IMR-90 (cell line): ENCODE data around the gene CACNA2D3. TPM values are rescaled to one million over a fixed set of nuclear protein-coding genes. Genes with fewer than 3 reads are reported as not detected.

Source experiments
- ATAC-seq: fragments of 200-7000 bp; cut with Tn5 transposase; 2 replicates; pipeline ENCODE4 v1.9.1; 2020; ENCODE audit warnings: low read depth, mild to moderate bottlenecking, moderate library complexity
- BruUV-seq: library from RNA; stranded (reverse); fragments of 400-500 nt; replicated peaks from 2 replicates; lab custom pipeline; 2021; lab: Mats Ljungman, UMichigan
- CTCF ChIA-PET: fragments of 300-600 bp; formaldehyde crosslinking; extraction: SDS; loops from one replicate; lab custom pipeline; 2021; ENCODE audit warnings: antibody characterized with exemption; lab: Yijun Ruan, JAX
- POLR2A ChIA-PET: fragments of 300-600 bp; sonication (Branson Sonifier 250); formaldehyde crosslinking; loops from one replicate; lab custom pipeline; 2022; ENCODE audit warnings: antibody characterized with exemption; ENCODE audit not compliant: unreplicated experiment; lab: Charles Lee
- DNase-seq: peaks from one replicate; pipeline ENCODE4 v3.0.0; 2013
- H2AFZ ChIP-seq: replicated peaks from 2 replicates; pipeline ENCODE3; 2013; ENCODE audit warnings: low read length, mild to moderate bottlenecking; ENCODE audit not compliant: poor library complexity
- H2AK5ac ChIP-seq: 2 replicates; pipeline ENCODE4 v1.6.1; 2013; ENCODE audit warnings: low read depth, low read length, inconsistent platforms
- H2AK9ac ChIP-seq: replicated peaks from 2 replicates; pipeline ENCODE3; 2013; ENCODE audit warnings: mild to moderate bottlenecking, low read depth, low read length, moderate library complexity; ENCODE audit not compliant: poor library complexity
- H2BK120ac ChIP-seq: 2 replicates; pipeline ENCODE4 v1.6.1; 2013; ENCODE audit warnings: low read depth, low read length, inconsistent platforms
- H2BK15ac ChIP-seq: 3 replicates; pipeline ENCODE4 v1.6.1; 2013; ENCODE audit warnings: low read depth, low read length, inconsistent platforms
- H2BK20ac ChIP-seq: 2 replicates; pipeline ENCODE4 v1.6.1; 2013; ENCODE audit warnings: low read depth, mild to moderate bottlenecking, inconsistent platforms, low read length, moderate library complexity
- H2BK5ac ChIP-seq: 2 replicates; pipeline ENCODE4 v1.6.1; 2013; ENCODE audit warnings: mild to moderate bottlenecking, low read depth, low read length, inconsistent platforms; ENCODE audit not compliant: poor library complexity, severe bottlenecking
- H3K14ac ChIP-seq: replicated peaks from 2 replicates; pipeline ENCODE4 v1.6.1; 2013; ENCODE audit warnings: low read depth, low read length, inconsistent platforms
- H3K18ac ChIP-seq: 2 replicates; pipeline ENCODE4 v1.6.1; 2013; ENCODE audit warnings: low read depth, low read length, control low read depth
- H3K23ac ChIP-seq: 2 replicates; pipeline ENCODE4 v1.6.1; 2013; ENCODE audit warnings: low read depth, low read length, inconsistent platforms
- H3K27ac ChIP-seq: 2 replicates; pipeline ENCODE4 v1.5.1; 2013; ENCODE audit warnings: mild to moderate bottlenecking, control low read depth, low read length; ENCODE audit not compliant: insufficient read depth
- H3K27me3 ChIP-seq: 2 replicates; pipeline ENCODE4 v1.6.1; 2013; ENCODE audit warnings: low read length; ENCODE audit not compliant: control insufficient read depth, insufficient read depth
- H3K36me3 ChIP-seq: 2 replicates; pipeline ENCODE4 v1.6.1; 2013; ENCODE audit warnings: low read length, mixed read lengths; ENCODE audit not compliant: control insufficient read depth, insufficient read depth
- H3K4ac ChIP-seq: 2 replicates; pipeline ENCODE4 v1.6.1; 2013; ENCODE audit warnings: low read depth, low read length, inconsistent platforms
- H3K4me1 ChIP-seq: 2 replicates; pipeline ENCODE4 v1.6.1; 2013; ENCODE audit warnings: low read length, mixed read lengths; ENCODE audit not compliant: control insufficient read depth, insufficient read depth
- H3K4me2 ChIP-seq: 2 replicates; pipeline ENCODE4 v1.6.1; 2013; ENCODE audit warnings: low read depth, mild to moderate bottlenecking, control low read depth, low read length, moderate library complexity
- H3K4me3 ChIP-seq: 2 replicates; pipeline ENCODE4 v1.5.1; 2013; ENCODE audit warnings: low read depth, mild to moderate bottlenecking, control low read depth, low read length, moderate library complexity; ENCODE audit not compliant: insufficient read depth
- H3K56ac ChIP-seq: 2 replicates; pipeline ENCODE4 v1.6.1; 2013; ENCODE audit warnings: low read length, inconsistent platforms; ENCODE audit not compliant: insufficient read depth; ENCODE audit errors: extremely low read depth
- H3K79me1 ChIP-seq, 2 experiments: 2 replicates each; pipeline ENCODE4 v1.6.1; 2013; ENCODE audit warnings: low read length in 2 of 2, inconsistent platforms in 1 of 2, low read depth in 1 of 2
- H3K9ac ChIP-seq: 2 replicates; pipeline ENCODE4 v1.6.1; 2013; ENCODE audit warnings: low read depth, low read length, control low read depth
- H3K9me1 ChIP-seq: 2 replicates; pipeline ENCODE4 v1.6.1; 2013; ENCODE audit warnings: low read length, inconsistent platforms; ENCODE audit not compliant: insufficient read depth
- H3K9me3 ChIP-seq: 2 replicates; pipeline ENCODE4 v1.6.1; 2013; ENCODE audit warnings: low read length; ENCODE audit not compliant: control insufficient read depth, insufficient read depth
- H4K20me1 ChIP-seq: 2 replicates; pipeline ENCODE4 v1.6.1; 2013; ENCODE audit warnings: low read length, inconsistent platforms; ENCODE audit not compliant: insufficient read depth
- H4K5ac ChIP-seq: 2 replicates; pipeline ENCODE4 v1.6.1; 2013; ENCODE audit warnings: mild to moderate bottlenecking, low read depth, low read length, control low read depth
- H4K8ac ChIP-seq, 2 experiments: 2 replicates each; pipeline ENCODE4 v1.6.1; 2013; ENCODE audit warnings: low read depth in 2 of 2, low read length in 2 of 2, control low read depth in 1 of 2, inconsistent platforms in 1 of 2
- H4K91ac ChIP-seq: 2 replicates; pipeline ENCODE4 v1.6.1; 2013; ENCODE audit warnings: low read depth, low read length, inconsistent platforms; ENCODE audit not compliant: insufficient read depth
- CHD1 ChIP-seq: IDR thresholded peaks from 2 replicates; pipeline ENCODE4 v1.6.1; 2012; ENCODE audit warnings: low read depth, low read length, improper control_type of control experiment
- ELK1 ChIP-seq: fragments of 150-350 bp; IDR thresholded peaks from 2 replicates; pipeline ENCODE4 v1.6.1; 2016; ENCODE audit warnings: low read depth, mild to moderate bottlenecking, low read length, moderate library complexity, borderline replicate concordance
- FOS ChIP-seq: fragments of 150-350 bp; IDR thresholded peaks from 2 replicates; pipeline ENCODE4 v1.6.1; 2016; ENCODE audit warnings: low read depth, low read length
- MAZ ChIP-seq: IDR thresholded peaks from 2 replicates; pipeline ENCODE4 v1.6.1; 2012; ENCODE audit warnings: low read depth, mild to moderate bottlenecking, low read length, improper control_type of control experiment, moderate library complexity, borderline replicate concordance
- NFE2L2 ChIP-seq: fragments of 150-350 bp; IDR thresholded peaks from 2 replicates; pipeline ENCODE4 v1.6.1; 2016; ENCODE audit warnings: low read depth, mild to moderate bottlenecking, low read length
- POLR2A ChIP-seq: IDR thresholded peaks from 2 replicates; pipeline ENCODE4 v1.6.1; 2012; ENCODE audit warnings: mild to moderate bottlenecking, low read depth, low read length
- RAD21 ChIP-seq: IDR thresholded peaks from 2 replicates; pipeline ENCODE4 v1.6.1; 2012; ENCODE audit warnings: low read length, improper control_type of control experiment
- RCOR1 ChIP-seq: IDR thresholded peaks from 2 replicates; pipeline ENCODE4 v1.6.1; 2012; ENCODE audit warnings: mild to moderate bottlenecking, low read length, improper control_type of control experiment; ENCODE audit not compliant: insufficient replicate concordance
- RFX5 ChIP-seq: IDR thresholded peaks from 2 replicates; pipeline ENCODE4 v1.8.0; 2012; ENCODE audit warnings: low read depth, mild to moderate bottlenecking, low read length, moderate library complexity
- SMC3 ChIP-seq: fragments of 150-350 bp; IDR thresholded peaks from 2 replicates; pipeline ENCODE4 v1.6.1; 2016; ENCODE audit warnings: low read depth, mild to moderate bottlenecking, antibody characterized with exemption, low read length, moderate library complexity
- USF2 ChIP-seq: fragments of 150-350 bp; IDR thresholded peaks from 2 replicates; pipeline ENCODE4 v1.6.1; 2017; ENCODE audit warnings: mild to moderate bottlenecking, antibody characterized with exemption, low read length, low read depth
- WGBS, 2 experiments: methylation state at CpG; one replicate each; pipeline versions ENCODE4 v1.1.5 to v1.1.7; 2013; ENCODE audit warnings: missing lambda C conversion rate in 2 of 2; ENCODE audit not compliant: insufficient read length in 1 of 2; ENCODE audit errors: extremely low coverage in 2 of 2; 5-methylcytosine and 5-hydroxymethylcytosine counted together
- dilution Hi-C: fragments of 300-500 bp; cut with HindIII; formaldehyde crosslinking; loops from one replicate; pipeline ENCODE4 v1.14.3; 2018; ENCODE audit warnings: low sequenced_read_pairs; ENCODE audit not compliant: unreplicated experiment
- in situ Hi-C: fragments of 300-500 bp; cut with MboI; formaldehyde crosslinking; loops from 3 replicates; pipeline ENCODE4 v1.14.3; 2019; ENCODE audit warnings: low sequenced_read_pairs, inconsistent platforms, mixed read lengths
- intact Hi-C: fragments of 100-400 bp; cut with micrococcal nuclease; formaldehyde crosslinking; loops from 2 replicates; pipeline ENCODE4 v1.10.0; 2022
- polyA plus RNA-seq, 3 experiments: library from polyadenylated mRNA; depleted of rRNA; stranded (reverse); fragments of >200 nt; gene quantifications; 2 replicates each; pipeline ENCODE4 v1.2.3, GENCODE V29; 2012; ENCODE audit warnings: low replicate concordance in 1 of 3
- total RNA-seq: library from RNA; depleted of rRNA; stranded (reverse); fragments of >200 nt; gene quantifications from 2 replicates; pipeline ENCODE4 v1.2.3, GENCODE V29; 2012

CACNA2D3 gene
- total and polyA plus RNA-seq, 2 of the 4 experiments (the other 2 are of a cell fraction), result 0.36 to 0.41 TPM

- WGBS, 2 experiments, result 87% methylated on average over 3 of the region's 8 CpGs; no CpG with 5 or more reads in 1 of the 2 experiments
- Histone ChIP-seq H2BK15ac (no peak overlapping the region), H2BK20ac (no peak overlapping the region), H3K27me3 (no peaks in the 10 kb centered on the region), H4K8ac (no peak overlapping the region), H3K9me1 (no peaks in the 10 kb centered on the region), H3K4me2 (no peak overlapping the region), H3K27ac (no peak overlapping the region), H3K4me1 (no peaks in the 10 kb centered on the region), H3K36me3 (no peaks in the 10 kb centered on the region), H3K23ac (no peak overlapping the region), H4K20me1 (no peaks in the 10 kb centered on the region), H3K4me3 (no peak overlapping the region), H2BK120ac (no peak overlapping the region), H4K91ac (no peak overlapping the region), H3K14ac (no peak overlapping the region), H3K56ac (no peak overlapping the region), H3K9me3 (peaks cover 8% of the 10 kb centered on the region; the same call in 1 of the 2 replicates), H2AK5ac (no peak overlapping the region), H2AK9ac (no peak overlapping the region), H4K5ac (no peak overlapping the region), H2BK5ac (no peak overlapping the region), H3K18ac (no peak overlapping the region), H3K4ac (no peak overlapping the region), H2AFZ (no peak overlapping the region), H3K9ac (no peak overlapping the region), H3K79me1 (no peaks in the 10 kb centered on the region)
- no peak for ATAC-seq
- DNase-seq, result no peak
- CTCF ChIA-PET, result no interaction called here
- TF ChIP-seq CHD1 (no peak), POLR2A (no peak), RCOR1 (no peak), RFX5 (no peak), FOS (no peak), SMC3 (no peak), MAZ (no peak), NFE2L2 (no peak), RAD21 (no peak), USF2 (no peak), ELK1 (no peak)
- intact Hi-C loops (no loop called here), dilution Hi-C loops (no loop called here), in situ Hi-C loops (no loop called here)
- POLR2A ChIA-PET, result no interaction called here
- no TSS peak for BruUV-seq
These were observed 35.5 kb upstream of the CACNA2D3 start for GRCh38 chr3:54086652-54087405.
